Breast epithelium (tissue), 4 donors: ENCODE measurements around the gene MLST8. TPM values are rescaled to one million over a fixed set of nuclear protein-coding genes. Genes with fewer than 3 reads are reported as not detected.

Experiments used
- DNase-seq, 2 donors: peaks; one replicate each; pipeline ENCODE4 v3.0.0-alpha.2; 2019; ENCODE audit warnings: low spot score in 2 of 2
- H3K27ac ChIP-seq, 2 donors: fragments of 200-600 bp; sonication (generic) in 1 of 2; one replicate each; pipeline ENCODE4 v1.5.1; 2016 to 2019; ENCODE audit warnings: mild to moderate bottlenecking in 1 of 2
- H3K27me3 ChIP-seq, 2 donors: fragments of 200-600 bp; sonication (generic) in 1 of 2; one replicate each; pipeline versions ENCODE4 v1.5.1 to v1.6.0; 2017 to 2019; ENCODE audit warnings: control low read depth in 1 of 2, mild to moderate bottlenecking in 1 of 2
- H3K36me3 ChIP-seq: fragments of 200-600 bp; one replicate; pipeline ENCODE4 v1.5.1; 2019
- H3K4me1 ChIP-seq, 2 donors: fragments of 200-600 bp; sonication (generic); one replicate each; pipeline ENCODE4 v1.5.1; 2016 to 2019; ENCODE audit warnings: control low read depth in 1 of 2
- H3K4me3 ChIP-seq, 3 donors: fragments of 200-600 bp; sonication (generic); 1 replicate in 2 of 3; 2 replicates in 1 of 3; pipeline ENCODE4 v1.5.1; 2016 to 2019; ENCODE audit warnings: mild to moderate bottlenecking in 3 of 3, moderate library complexity in 2 of 3
- H3K9me3 ChIP-seq, 2 donors: fragments of 200-600 bp; sonication (generic) in 1 of 2; one replicate each; pipeline ENCODE4 v1.5.1; 2016 to 2019; ENCODE audit warnings: control low read depth in 1 of 2
- POLR2A ChIP-seq: fragments of 450-650 bp; IDR thresholded peaks from one replicate; pipeline ENCODE4 v1.6.1; 2016; ENCODE audit warnings: antibody characterized with exemption, mild to moderate bottlenecking, moderate library complexity
- POLR2AphosphoS5 ChIP-seq, 3 donors: sonication (generic); formaldehyde crosslinking; IDR thresholded peaks; one replicate each; pipeline ENCODE4 v1.6.1; 2017; ENCODE audit warnings: antibody characterized with exemption in 3 of 3
- intact Hi-C: fragments of 100-400 bp; cut with DNase I; formaldehyde crosslinking; loops from one replicate; pipeline ENCODE4 v1.15.1; 2023; ENCODE audit warnings: low total_unique reads
- total RNA-seq, 3 donors: library from RNA; depleted of rRNA; stranded (reverse); fragments of >200 nt; gene quantifications; one replicate each; pipeline ENCODE4 v1.1.0, GENCODE V29; 2016
- TF ChIP-seq, protein P1 (sequence below), 3 donors: fragments of 450-650 bp; IDR thresholded peaks; one replicate each; pipeline ENCODE4 v1.5.1; 2016 to 2017; ENCODE audit warnings: antibody characterized with exemption in 3 of 3, mild to moderate bottlenecking in 3 of 3, moderate library complexity in 3 of 3

MLST8 gene
- total RNA-seq, 3 donors from 2014 or later: 42.7 to 48.1 (median 46.5) TPM

DNA sequence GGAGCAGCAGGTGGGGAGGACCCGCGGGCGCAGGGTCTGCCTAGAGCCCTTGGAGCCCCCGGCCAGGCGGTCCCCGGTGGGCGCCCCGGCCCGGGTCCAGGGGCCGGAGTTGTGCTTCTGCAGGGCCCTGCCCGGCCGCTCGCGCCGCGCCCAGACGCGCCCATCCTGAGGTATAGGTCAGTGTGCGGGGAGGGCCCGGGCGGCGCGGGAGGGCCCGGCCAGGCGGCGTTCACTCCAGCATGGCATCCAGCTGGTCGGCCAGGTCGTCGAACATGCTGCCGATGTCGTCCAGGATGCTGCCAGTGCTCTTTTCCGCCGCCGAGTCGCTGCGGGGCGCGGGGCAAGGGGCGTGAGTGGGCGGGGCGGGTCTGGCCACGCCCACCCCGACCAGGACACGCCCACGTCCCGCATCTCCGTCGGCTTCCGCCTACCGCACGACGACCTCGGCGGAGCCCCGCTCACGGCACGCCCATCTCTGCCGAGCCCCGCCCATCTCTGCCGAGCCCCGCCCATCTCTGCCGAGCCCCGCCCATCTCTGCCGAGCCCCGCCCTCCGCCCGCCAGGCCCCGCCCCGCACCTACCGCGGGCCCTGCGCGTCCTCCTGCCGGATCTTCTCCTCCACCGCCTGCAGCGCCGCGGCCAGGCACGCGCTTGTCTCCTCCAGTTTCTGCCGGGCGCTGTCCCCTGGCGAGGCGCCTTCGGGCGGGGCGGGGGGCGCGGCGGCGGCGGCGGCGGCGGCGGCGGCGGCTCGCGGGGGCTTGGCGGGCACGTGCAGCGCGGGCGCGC, 26.7 kb upstream of the MLST8 start:
- no peaks in the 10 kb centered on the region for H3K27me3 ChIP-seq
- no peak for TF ChIP-seq POLR2A
- no peak for TF ChIP-seq POLR2AphosphoS5 (IDR thresholded peaks at IDR 0.05)
- TF ChIP-seq, protein P1, sequence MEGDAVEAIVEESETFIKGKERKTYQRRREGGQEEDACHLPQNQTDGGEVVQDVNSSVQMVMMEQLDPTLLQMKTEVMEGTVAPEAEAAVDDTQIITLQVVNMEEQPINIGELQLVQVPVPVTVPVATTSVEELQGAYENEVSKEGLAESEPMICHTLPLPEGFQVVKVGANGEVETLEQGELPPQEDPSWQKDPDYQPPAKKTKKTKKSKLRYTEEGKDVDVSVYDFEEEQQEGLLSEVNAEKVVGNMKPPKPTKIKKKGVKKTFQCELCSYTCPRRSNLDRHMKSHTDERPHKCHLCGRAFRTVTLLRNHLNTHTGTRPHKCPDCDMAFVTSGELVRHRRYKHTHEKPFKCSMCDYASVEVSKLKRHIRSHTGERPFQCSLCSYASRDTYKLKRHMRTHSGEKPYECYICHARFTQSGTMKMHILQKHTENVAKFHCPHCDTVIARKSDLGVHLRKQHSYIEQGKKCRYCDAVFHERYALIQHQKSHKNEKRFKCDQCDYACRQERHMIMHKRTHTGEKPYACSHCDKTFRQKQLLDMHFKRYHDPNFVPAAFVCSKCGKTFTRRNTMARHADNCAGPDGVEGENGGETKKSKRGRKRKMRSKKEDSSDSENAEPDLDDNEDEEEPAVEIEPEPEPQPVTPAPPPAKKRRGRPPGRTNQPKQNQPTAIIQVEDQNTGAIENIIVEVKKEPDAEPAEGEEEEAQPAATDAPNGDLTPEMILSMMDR (IDR thresholded peaks at IDR 0.05): no peak
- H3K9me3 ChIP-seq: no peaks in the 10 kb centered on the region
- H3K27ac ChIP-seq: no peak overlapping the region
- no peak overlapping the region for H3K4me3 ChIP-seq
- DNase-seq: no peak
- H3K36me3 ChIP-seq: peaks cover 4% of the 10 kb centered on the region
- intact Hi-C loops: no loop called here
- no peaks in the 10 kb centered on the region for H3K4me1 ChIP-seq

DNA sequence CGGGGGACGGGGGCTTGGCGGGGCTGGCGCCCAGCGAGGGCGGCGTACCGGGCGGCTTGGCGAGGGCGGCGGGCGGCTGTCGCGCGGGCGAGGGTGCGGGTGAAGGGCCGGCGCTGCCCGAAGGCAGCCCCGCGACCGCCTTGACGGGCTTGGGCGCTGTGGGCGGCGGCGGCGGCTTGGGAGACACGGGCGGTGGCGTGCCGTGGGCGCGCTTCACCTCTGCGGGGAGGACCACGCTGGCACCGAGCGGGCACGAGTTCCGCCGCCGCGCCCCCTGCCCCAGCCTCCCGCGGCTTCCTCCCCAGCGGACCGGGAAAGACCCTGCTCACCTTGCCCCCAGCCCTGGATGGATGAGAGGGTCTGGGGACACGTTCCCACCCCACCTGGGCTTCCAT, 26.1 kb upstream of the MLST8 start:
- DNase-seq: no peak
- no peaks in the 10 kb centered on the region for H3K9me3 ChIP-seq

DNA sequence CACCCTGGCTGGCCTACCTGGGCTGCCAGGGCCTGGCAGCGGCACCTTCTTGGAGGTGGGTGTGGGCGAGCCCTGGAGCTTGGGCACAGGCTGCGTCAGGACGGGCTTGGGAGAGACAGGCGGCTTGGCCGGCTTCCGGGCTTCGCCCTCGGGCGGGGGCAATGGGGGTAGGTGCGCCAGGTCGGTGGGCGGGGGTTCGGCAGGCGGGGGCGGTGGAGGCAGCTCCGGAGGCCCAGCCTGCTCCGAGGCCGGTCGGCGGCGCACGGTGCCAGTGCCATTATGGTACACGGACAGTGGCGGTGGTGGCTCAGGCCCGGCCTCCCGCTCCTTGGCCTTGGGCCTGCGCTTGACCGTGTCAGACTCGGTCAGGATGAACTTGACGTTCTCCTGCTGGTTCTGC, 25.7 kb upstream of the MLST8 start:
- Histone ChIP-seq H3K27ac (no peak overlapping the region), H3K4me3 (peak overlapping the region in 1 of 3 donors; percentile 11), H3K36me3 (peaks cover 4% of the 10 kb centered on the region), H3K4me1 (no peaks in the 10 kb centered on the region), H3K27me3 (no peaks in the 10 kb centered on the region), H3K9me3 (no peaks in the 10 kb centered on the region)
- TF ChIP-seq, protein P1 (IDR thresholded peaks at IDR 0.05): no peak
- no peak for TF ChIP-seq POLR2AphosphoS5 (IDR thresholded peaks at IDR 0.05)
- DNase-seq: no peak
- intact Hi-C loops: no loop called here

More for the DNA sequence above, 26.1 kb upstream of the MLST8 start:
- no peaks in the 10 kb centered on the region for H3K4me1 ChIP-seq
- no peak overlapping the region for H3K27ac ChIP-seq
- intact Hi-C loops: no loop called here
- no peaks in the 10 kb centered on the region for H3K27me3 ChIP-seq
- TF ChIP-seq, protein P1 (IDR thresholded peaks at IDR 0.05): no peak
- TF ChIP-seq POLR2A (no peak), POLR2AphosphoS5 (IDR thresholded peaks at IDR 0.05) (no peak)
- H3K36me3 ChIP-seq: peaks cover 4% of the 10 kb centered on the region
- peak overlapping the region in 2 of 3 donors; percentile 11 to 22 for H3K4me3 ChIP-seq

DNA sequence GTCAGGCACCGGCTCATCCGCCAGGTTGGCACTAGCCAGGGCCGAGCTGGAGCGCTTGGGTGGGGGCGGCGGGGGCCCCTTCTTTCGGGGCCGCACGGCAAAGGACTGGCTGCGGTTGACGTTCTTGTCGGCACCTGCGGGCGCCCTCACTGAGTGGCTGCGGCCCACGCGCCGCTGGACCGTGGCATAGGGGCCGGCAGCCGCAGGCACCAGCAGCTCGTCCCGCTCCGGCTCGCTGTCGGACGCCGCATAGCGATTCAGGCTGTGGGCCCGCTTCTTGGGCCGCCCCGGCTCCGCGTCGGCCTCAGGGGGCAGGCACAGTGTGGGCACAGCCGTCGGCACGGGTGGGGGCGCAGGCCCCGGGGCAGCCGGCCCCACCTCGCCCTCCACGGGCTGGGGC, 24.8 kb upstream of the MLST8 start:
- no peaks in the 10 kb centered on the region for H3K27me3 ChIP-seq
- no peak for DNase-seq
- intact Hi-C loops: no loop called here
- no peak overlapping the region for H3K4me3 ChIP-seq
- no peak overlapping the region for H3K27ac ChIP-seq
- peaks cover 2% of the 10 kb centered on the region for H3K36me3 ChIP-seq
- TF ChIP-seq POLR2A (no peak), POLR2AphosphoS5 (IDR thresholded peaks at IDR 0.05) (no peak)
- TF ChIP-seq, protein P1 (IDR thresholded peaks at IDR 0.05): no peak
- no peaks in the 10 kb centered on the region for H3K4me1 ChIP-seq
- no peaks in the 10 kb centered on the region for H3K9me3 ChIP-seq
